Liver (tissue), 9 donors: Measurements from ENCODE around the gene OR10A3. TPM values are rescaled to one million over a fixed set of nuclear protein-coding genes. Genes with fewer than 3 reads are reported as not detected.

Experiments used
- DNase-seq: peaks from one replicate; pipeline ENCODE4 v3.0.0-alpha.2; 2017; ENCODE audit warnings: low spot score
- H3K27ac ChIP-seq, 2 donors: one replicate each; pipeline ENCODE4 v1.7.0; 2013; ENCODE audit warnings: inconsistent platforms in 2 of 2, low read length in 2 of 2, control low read depth in 1 of 2, low read depth in 1 of 2, mild to moderate bottlenecking in 1 of 2
- H3K27me3 ChIP-seq, 4 donors: one replicate each; pipeline versions ENCODE4 v1.6.1 to v1.7.0; 2013; ENCODE audit warnings: low read length in 3 of 4, inconsistent platforms in 1 of 4, mild to moderate bottlenecking in 1 of 4, moderate library complexity in 1 of 4; ENCODE audit not compliant: control insufficient read depth in 4 of 4, insufficient read depth in 4 of 4
- H3K36me3 ChIP-seq, 4 donors: one replicate each; pipeline versions ENCODE4 v1.6.1 to v1.7.0; 2013; ENCODE audit warnings: low read length in 3 of 4, mild to moderate bottlenecking in 3 of 4, low read depth in 1 of 4, moderate library complexity in 1 of 4; ENCODE audit not compliant: control insufficient read depth in 4 of 4, insufficient read depth in 3 of 4
- H3K4me1 ChIP-seq, 4 donors: one replicate each; pipeline versions ENCODE4 v1.6.1 to v1.7.0; 2013; ENCODE audit warnings: low read length in 3 of 4, mild to moderate bottlenecking in 3 of 4, moderate library complexity in 1 of 4; ENCODE audit not compliant: control insufficient read depth in 4 of 4, insufficient read depth in 4 of 4
- H3K4me3 ChIP-seq, 3 donors: one replicate each; pipeline versions ENCODE4 v1.6.1 to v1.7.0; 2013; ENCODE audit warnings: low read length in 3 of 3, control low read depth in 1 of 3, low read depth in 1 of 3, mild to moderate bottlenecking in 1 of 3
- H3K9ac ChIP-seq, 2 donors: one replicate each; pipeline ENCODE4 v1.7.0; 2013; ENCODE audit warnings: low read length in 2 of 2, mild to moderate bottlenecking in 2 of 2, moderate library complexity in 2 of 2, control low read depth in 1 of 2, low read depth in 1 of 2
- H3K9me3 ChIP-seq, 4 donors: one replicate each; pipeline versions ENCODE4 v1.6.1 to v1.7.0; 2013; ENCODE audit warnings: low read length in 3 of 4; ENCODE audit not compliant: control insufficient read depth in 4 of 4
- EGR1 ChIP-seq, 2 donors: IDR thresholded peaks; 2 replicates each; pipeline ENCODE4 v1.6.1; 2016 to 2018; ENCODE audit warnings: antibody characterized with exemption in 2 of 2, low read depth in 2 of 2
- FOXA1 ChIP-seq: IDR thresholded peaks from 2 replicates; pipeline ENCODE4 v1.6.1; 2016; ENCODE audit warnings: antibody characterized with exemption
- FOXA2 ChIP-seq: IDR thresholded peaks from 2 replicates; pipeline ENCODE4 v1.6.1; 2016; ENCODE audit warnings: antibody characterized with exemption
- HNF4A ChIP-seq, 2 donors: conservative IDR thresholded peaks; 2 replicates each; pipeline ENCODE4 v1.6.1; 2016; ENCODE audit warnings: antibody characterized with exemption in 2 of 2, mild to moderate bottlenecking in 2 of 2
- HNF4G ChIP-seq: IDR thresholded peaks from 2 replicates; pipeline ENCODE4 v1.6.1; 2016; ENCODE audit warnings: antibody characterized with exemption
- JUND ChIP-seq, 2 donors: IDR thresholded peaks; 2 replicates each; pipeline ENCODE4 v1.6.1; 2016; ENCODE audit warnings: antibody characterized with exemption in 2 of 2
- NR2F2 ChIP-seq: IDR thresholded peaks from 2 replicates; pipeline ENCODE4 v1.6.1; 2016; ENCODE audit warnings: antibody characterized with exemption
- RAD21 ChIP-seq, 2 donors: IDR thresholded peaks; 2 replicates each; pipeline ENCODE4 v1.6.1; 2016; ENCODE audit warnings: antibody characterized with exemption in 2 of 2, mild to moderate bottlenecking in 2 of 2
- RXRA ChIP-seq, 2 donors: IDR thresholded peaks; 2 replicates each; pipeline ENCODE4 v1.6.1; 2017 to 2018; ENCODE audit warnings: antibody characterized with exemption in 2 of 2, mild to moderate bottlenecking in 1 of 2
- SP1 ChIP-seq: IDR thresholded peaks from 2 replicates; pipeline ENCODE4 v1.6.1; 2018; ENCODE audit warnings: antibody characterized with exemption, mild to moderate bottlenecking
- TAF1 ChIP-seq: conservative IDR thresholded peaks from 2 replicates; pipeline ENCODE4 v1.6.1; 2016; ENCODE audit warnings: antibody characterized with exemption, mild to moderate bottlenecking
- YY1 ChIP-seq: IDR thresholded peaks from 2 replicates; pipeline ENCODE4 v1.6.1; 2016; ENCODE audit warnings: antibody characterized with exemption, mild to moderate bottlenecking
- WGBS: extraction: QIAGEN DNeasy Blood & Tissue Kit; methylation state at CpG from one replicate; pipeline ENCODE4 v1.1.7; 2013; 5-methylcytosine and 5-hydroxymethylcytosine counted together
- polyA plus RNA-seq, 2 donors: library from polyadenylated mRNA; stranded (reverse) in 1 of 2; unstranded in 1 of 2; fragments of 200-250 nt in 1 of 2; fragments of >200 nt in 1 of 2; fragmentation: Nextera tagmentation in 1 of 2; extraction: Ambion mirVana in 1 of 2; gene quantifications; one replicate each; pipeline versions ENCODE4 v1.2.1 to v1.2.3, GENCODE V29; 2013 to 2015
- total RNA-seq, 2 donors: library from RNA; depleted of rRNA; stranded (reverse); fragments of >200 nt; gene quantifications; one replicate each; pipeline ENCODE4 v1.2.3, GENCODE V29; 2014
- TF ChIP-seq, protein P1 (sequence below): IDR thresholded peaks from 2 replicates; pipeline ENCODE4 v1.6.1; 2016; ENCODE audit warnings: antibody characterized with exemption
- TF ChIP-seq, protein P2 (sequence below): IDR thresholded peaks from 2 replicates; pipeline ENCODE4 v1.6.1; 2016; ENCODE audit warnings: antibody characterized with exemption
- TF ChIP-seq, protein P3 (sequence below): IDR thresholded peaks from 2 replicates; pipeline ENCODE4 v1.6.1; 2016; ENCODE audit warnings: antibody characterized with exemption, mild to moderate bottlenecking
- TF ChIP-seq, protein P4 (sequence below): IDR thresholded peaks from 2 replicates; pipeline ENCODE4 v1.6.1; 2016; ENCODE audit warnings: antibody characterized with exemption
- TF ChIP-seq, protein P5 (sequence below): fragments of 150-350 bp; IDR thresholded peaks from 2 replicates; pipeline ENCODE4 v1.5.1; 2017; ENCODE audit warnings: improper control_type of control experiment, low read depth, low read length; ENCODE audit not compliant: missing input control
- donor health status: healthy.
- donor health status: healthy.
- donor health status: healthy.
- donor health status: healthy.
- donor health status: healthy.

OR10A3 gene
- total and polyA plus RNA-seq, 4 donors = not detected

DNA sequence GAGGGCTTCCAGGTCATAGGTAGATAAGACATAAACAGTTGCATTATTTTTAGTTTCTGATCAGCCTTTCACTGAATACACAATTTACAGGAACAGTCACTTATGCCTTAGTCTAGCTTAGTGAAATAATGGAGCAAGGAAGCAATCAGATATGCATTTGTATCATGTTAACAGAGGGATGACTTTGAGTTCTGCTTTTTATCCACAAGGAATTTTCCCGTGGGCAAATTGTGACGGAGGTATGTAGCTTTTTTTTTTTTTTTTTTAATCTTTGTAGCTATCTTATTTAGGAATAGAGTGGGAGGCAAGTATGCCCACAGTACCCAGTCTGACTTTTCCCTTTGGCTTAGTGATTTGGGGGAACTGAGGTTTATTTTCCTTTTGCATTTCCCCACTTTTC, 27.2 kb upstream of the OR10A3 start (continued):
- TF ChIP-seq FOXA2 = no peak
- TF ChIP-seq FOXA1 = no peak
- TF ChIP-seq RAD21 (IDR thresholded peaks at IDR 0.05) = no peak
- no peak for TF ChIP-seq HNF4G
- TF ChIP-seq NR2F2 = no peak
- TF ChIP-seq, protein P1, sequence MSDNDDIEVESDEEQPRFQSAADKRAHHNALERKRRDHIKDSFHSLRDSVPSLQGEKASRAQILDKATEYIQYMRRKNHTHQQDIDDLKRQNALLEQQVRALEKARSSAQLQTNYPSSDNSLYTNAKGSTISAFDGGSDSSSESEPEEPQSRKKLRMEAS = no peak
- TF ChIP-seq, protein P2, sequence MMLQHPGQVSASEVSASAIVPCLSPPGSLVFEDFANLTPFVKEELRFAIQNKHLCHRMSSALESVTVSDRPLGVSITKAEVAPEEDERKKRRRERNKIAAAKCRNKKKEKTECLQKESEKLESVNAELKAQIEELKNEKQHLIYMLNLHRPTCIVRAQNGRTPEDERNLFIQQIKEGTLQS = no peak
- no peak for TF ChIP-seq JUND (IDR thresholded peaks at IDR 0.05)

DNA sequence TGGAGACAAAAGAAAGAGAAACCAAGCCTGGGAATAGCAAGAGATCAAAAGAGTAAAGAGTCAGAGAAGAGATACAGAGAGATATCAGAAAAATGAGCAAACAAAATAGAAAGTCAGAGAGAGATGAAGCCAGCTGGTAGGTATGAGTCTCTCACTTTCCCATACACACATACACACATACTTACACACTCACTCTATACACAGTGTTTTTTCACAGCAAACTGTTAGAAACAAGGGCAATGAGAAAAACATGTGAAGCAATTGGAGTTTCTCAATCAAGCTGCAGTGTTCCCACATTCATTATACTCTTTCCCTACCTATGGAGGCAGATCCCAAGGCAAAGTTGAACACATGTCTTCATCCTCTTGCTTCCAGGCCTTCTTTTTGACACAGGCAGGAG, 26.3 kb upstream of the OR10A3 start:
- H3K27ac ChIP-seq = no peak overlapping the region
- no peaks in the 10 kb centered on the region for H3K36me3 ChIP-seq
- no peak overlapping the region for H3K9ac ChIP-seq
- H3K27me3 ChIP-seq = no peaks in the 10 kb centered on the region
- TF ChIP-seq HNF4G (no peak), EGR1 (IDR thresholded peaks at IDR 0.05; ENCODE audit: low read depth in 2 of 2) (no peak), SP1 (no peak), TAF1 (no peak), RAD21 (IDR thresholded peaks at IDR 0.05) (no peak), HNF4A (conservative IDR thresholded peaks at IDR 0.05) (no peak), FOXA2 (no peak), FOXA1 (no peak)
- TF ChIP-seq, protein P2 = no peak
- TF ChIP-seq, protein P3, sequence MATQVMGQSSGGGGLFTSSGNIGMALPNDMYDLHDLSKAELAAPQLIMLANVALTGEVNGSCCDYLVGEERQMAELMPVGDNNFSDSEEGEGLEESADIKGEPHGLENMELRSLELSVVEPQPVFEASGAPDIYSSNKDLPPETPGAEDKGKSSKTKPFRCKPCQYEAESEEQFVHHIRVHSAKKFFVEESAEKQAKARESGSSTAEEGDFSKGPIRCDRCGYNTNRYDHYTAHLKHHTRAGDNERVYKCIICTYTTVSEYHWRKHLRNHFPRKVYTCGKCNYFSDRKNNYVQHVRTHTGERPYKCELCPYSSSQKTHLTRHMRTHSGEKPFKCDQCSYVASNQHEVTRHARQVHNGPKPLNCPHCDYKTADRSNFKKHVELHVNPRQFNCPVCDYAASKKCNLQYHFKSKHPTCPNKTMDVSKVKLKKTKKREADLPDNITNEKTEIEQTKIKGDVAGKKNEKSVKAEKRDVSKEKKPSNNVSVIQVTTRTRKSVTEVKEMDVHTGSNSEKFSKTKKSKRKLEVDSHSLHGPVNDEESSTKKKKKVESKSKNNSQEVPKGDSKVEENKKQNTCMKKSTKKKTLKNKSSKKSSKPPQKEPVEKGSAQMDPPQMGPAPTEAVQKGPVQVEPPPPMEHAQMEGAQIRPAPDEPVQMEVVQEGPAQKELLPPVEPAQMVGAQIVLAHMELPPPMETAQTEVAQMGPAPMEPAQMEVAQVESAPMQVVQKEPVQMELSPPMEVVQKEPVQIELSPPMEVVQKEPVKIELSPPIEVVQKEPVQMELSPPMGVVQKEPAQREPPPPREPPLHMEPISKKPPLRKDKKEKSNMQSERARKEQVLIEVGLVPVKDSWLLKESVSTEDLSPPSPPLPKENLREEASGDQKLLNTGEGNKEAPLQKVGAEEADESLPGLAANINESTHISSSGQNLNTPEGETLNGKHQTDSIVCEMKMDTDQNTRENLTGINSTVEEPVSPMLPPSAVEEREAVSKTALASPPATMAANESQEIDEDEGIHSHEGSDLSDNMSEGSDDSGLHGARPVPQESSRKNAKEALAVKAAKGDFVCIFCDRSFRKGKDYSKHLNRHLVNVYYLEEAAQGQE = no peak
- H3K4me1 ChIP-seq = no peaks in the 10 kb centered on the region
- no peak overlapping the region for H3K4me3 ChIP-seq
- no peak for DNase-seq
- H3K9me3 ChIP-seq = no peaks in the 10 kb centered on the region

DNA sequence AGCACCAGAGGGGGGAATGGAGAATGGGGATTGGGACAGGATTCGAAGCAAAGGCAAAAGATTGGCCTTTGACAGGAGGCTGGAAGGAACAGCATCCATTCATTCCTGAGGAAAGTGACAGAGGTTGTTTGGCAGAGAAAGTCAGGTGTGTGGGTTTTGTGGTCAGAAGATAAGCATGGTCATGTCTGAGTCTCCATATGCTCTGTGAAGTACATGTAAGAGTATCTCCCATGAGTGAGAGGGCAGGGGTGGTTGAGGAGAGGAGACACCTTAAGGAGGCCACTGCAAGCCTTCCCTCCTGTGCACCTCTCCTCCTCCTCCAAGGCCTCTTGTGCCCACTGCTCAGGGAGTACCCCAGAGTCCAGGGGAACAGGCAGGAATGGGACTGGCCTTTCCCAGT, 25.6 kb upstream of the OR10A3 start:
- Histone ChIP-seq H3K27me3 (no peaks in the 10 kb centered on the region), H3K4me1 (no peaks in the 10 kb centered on the region), H3K27ac (no peak overlapping the region), H3K36me3 (no peaks in the 10 kb centered on the region), H3K9ac (no peak overlapping the region), H3K9me3 (no peaks in the 10 kb centered on the region), H3K4me3 (no peak overlapping the region)
- TF ChIP-seq, protein P4, sequence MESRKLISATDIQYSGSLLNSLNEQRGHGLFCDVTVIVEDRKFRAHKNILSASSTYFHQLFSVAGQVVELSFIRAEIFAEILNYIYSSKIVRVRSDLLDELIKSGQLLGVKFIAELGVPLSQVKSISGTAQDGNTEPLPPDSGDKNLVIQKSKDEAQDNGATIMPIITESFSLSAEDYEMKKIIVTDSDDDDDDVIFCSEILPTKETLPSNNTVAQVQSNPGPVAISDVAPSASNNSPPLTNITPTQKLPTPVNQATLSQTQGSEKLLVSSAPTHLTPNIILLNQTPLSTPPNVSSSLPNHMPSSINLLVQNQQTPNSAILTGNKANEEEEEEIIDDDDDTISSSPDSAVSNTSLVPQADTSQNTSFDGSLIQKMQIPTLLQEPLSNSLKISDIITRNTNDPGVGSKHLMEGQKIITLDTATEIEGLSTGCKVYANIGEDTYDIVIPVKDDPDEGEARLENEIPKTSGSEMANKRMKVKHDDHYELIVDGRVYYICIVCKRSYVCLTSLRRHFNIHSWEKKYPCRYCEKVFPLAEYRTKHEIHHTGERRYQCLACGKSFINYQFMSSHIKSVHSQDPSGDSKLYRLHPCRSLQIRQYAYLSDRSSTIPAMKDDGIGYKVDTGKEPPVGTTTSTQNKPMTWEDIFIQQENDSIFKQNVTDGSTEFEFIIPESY = no peak
- TF ChIP-seq YY1 = no peak
- TF ChIP-seq JUND (IDR thresholded peaks at IDR 0.05) = no peak
- no peak for TF ChIP-seq FOXA2
- no peak for TF ChIP-seq SP1
- TF ChIP-seq, protein P5, sequence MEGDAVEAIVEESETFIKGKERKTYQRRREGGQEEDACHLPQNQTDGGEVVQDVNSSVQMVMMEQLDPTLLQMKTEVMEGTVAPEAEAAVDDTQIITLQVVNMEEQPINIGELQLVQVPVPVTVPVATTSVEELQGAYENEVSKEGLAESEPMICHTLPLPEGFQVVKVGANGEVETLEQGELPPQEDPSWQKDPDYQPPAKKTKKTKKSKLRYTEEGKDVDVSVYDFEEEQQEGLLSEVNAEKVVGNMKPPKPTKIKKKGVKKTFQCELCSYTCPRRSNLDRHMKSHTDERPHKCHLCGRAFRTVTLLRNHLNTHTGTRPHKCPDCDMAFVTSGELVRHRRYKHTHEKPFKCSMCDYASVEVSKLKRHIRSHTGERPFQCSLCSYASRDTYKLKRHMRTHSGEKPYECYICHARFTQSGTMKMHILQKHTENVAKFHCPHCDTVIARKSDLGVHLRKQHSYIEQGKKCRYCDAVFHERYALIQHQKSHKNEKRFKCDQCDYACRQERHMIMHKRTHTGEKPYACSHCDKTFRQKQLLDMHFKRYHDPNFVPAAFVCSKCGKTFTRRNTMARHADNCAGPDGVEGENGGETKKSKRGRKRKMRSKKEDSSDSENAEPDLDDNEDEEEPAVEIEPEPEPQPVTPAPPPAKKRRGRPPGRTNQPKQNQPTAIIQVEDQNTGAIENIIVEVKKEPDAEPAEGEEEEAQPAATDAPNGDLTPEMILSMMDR = no peak
- TF ChIP-seq RXRA (IDR thresholded peaks at IDR 0.05) = no peak
- TF ChIP-seq TAF1 = no peak
- no peak for TF ChIP-seq RAD21 (IDR thresholded peaks at IDR 0.05)
- TF ChIP-seq, protein P2 = no peak
- TF ChIP-seq FOXA1 = no peak
- TF ChIP-seq, protein P3 = no peak
- TF ChIP-seq, protein P1 = no peak
- TF ChIP-seq HNF4A (conservative IDR thresholded peaks at IDR 0.05) = no peak
- no peak for DNase-seq
- 55% methylated on average over 1 of the region's 1 CpG for WGBS
